NCI-H524 treated with DMSO at 0.1 percent for 48 hours (cell line): Measurements from ENCODE around the gene BHLHE40.

Experiments
- DNase-seq: peaks from one replicate; lab custom pipeline; 2025; lab: John Stamatoyannopoulos, UW

The BHLHE40 gene

DNA sequence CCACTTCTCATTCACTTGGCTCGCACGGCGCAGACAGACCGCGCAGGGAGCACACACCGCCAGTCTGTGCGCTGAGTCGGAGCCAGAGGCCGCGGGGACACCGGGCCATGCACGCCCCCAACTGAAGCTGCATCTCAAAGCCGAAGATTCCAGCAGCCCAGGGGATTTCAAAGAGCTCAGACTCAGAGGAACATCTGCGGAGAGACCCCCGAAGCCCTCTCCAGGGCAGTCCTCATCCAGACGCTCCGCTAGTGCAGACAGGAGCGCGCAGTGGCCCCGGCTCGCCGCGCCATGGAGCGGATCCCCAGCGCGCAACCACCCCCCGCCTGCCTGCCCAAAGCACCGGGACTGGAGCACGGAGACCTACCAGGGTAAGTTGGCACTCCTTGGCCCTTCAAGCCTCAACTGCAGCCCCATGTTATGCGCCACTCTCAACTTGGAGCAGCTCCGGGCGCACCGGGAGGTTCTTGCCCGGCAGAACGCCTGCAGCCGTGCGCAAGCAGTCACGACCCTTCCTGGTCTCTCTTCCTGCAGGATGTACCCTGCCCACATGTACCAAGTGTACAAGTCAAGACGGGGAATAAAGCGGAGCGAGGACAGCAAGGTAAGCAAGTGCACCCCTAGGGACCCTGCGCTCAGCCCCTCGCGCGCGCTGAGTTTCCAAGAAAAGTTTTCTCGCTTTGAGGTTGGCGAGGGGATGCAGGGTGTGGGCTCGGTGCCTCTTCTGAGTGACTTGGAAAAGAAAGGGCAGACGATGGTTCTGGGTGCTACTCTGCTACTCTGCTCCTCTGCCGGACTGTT lies at the start of gene BHLHE40:
Gene BHLHE40 (plus strand): TSS at position 10 of the 801 bp plus-strand sequence. CDS start 282 bp downstream, at position 292.
- no peak for DNase-seq

DNA sequence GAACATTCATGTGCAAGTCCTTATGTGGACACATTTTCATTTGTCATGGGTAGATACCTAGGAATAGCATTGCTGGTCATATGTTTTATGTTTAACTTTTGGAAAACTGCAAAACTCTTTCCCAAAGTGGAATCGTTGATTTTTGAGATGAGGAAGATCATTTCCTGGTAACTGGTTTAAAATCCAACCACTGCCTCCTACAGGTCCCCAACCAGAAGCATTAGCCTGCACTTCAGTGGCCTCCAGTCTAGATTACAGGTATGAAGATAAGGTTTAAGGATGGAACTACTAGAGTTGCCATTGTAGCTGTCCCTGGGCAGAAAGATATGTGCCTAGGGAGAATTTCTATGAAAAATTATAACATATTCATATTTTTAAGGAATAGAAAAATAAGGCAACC lies 48.7 kb upstream of the BHLHE40 start:
- DNase-seq = no peak

- DNase-seq = no peak
Observed at GRCh38 chr3:4934050-4934449, 45.2 kb upstream of the BHLHE40 start.

GRCh38 chr3:4935347-4935746 lies 43.9 kb upstream of the BHLHE40 start:
- DNase-seq = no peak

DNA sequence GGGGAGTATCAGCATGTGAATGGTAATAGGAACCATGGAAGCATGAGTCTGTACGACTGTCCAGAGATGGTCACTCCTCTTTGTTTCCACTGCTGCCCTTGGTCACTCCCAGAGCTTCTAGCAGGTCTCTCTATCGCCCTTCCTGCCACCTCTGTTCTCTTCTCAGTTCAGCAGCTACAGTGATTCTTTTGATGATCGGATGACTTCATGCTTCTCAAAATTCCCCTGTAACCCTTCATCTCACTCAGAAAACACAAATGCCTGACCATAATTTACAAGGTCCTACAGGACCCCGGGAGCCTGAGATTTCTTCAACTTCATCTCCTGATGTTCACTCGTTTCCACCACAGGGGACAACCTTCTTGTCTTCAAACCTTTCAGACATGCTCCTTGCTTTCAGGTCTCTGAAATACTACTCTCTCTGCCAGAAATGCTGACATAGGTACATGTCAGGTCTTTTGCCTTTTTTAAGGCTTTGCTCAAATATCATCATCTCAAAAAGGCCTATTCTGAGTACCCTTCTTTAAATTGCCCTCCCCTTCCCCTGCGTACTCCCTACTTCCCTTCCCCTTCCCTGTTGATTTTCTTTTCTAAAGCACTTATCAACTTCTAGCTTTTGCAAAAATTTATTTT lies 42.1 kb upstream of the BHLHE40 start:
- no peak for DNase-seq

DNA sequence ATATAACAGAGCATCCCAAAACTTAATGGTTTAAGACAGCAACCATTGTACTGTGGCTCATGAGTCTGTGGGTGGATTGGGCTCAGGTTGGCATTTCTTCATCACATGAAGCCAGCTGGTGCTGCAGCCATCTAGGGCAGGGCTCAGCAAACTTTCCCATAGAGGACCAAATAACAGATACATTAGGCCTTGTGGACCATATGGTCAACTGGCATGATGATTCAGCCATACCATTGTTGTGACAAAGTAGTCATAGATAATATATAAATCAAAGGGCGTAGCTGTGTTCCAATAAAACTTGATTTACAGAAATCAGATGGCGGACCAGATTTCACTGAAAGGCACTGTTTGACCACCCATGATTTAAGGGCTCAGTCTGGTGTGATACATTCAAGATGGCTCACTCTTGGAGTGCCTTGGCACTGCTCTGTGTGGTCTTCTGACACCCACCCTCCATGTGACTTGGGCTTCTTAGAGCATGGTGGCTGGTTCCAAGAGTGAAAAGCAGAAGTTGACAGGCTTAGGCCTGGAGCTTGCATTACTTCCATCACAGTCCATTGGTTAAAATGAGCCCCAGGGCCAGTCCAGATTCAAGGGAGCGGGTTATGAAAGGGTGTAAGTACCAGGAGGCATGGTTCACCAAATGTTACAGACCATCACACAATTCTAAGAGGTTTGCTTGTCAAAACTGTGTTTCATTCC lies 40.8 kb upstream of the BHLHE40 start:
- DNase-seq = no peak

GRCh38 chr3:4939276-4939675 lies 40.0 kb upstream of the BHLHE40 start:
- no peak for DNase-seq

DNA sequence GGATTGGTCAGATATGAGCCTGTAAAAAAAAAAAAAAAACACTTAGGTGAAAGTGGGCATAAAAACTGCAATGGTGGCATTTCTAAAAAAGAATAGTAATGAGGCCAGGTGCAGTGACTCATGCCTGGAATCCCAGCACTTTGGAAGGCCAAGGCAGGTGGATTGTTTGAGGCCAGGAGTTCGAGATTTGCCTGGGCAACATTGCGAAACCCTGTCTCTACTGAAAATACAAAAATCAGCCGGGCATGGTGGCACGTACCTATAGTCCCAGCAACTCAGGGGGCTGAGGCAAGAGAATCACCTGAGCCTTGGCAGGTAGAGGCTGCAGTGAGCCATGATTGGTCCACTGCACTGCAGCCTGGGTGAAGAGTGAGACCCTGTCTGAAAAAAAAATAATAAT lies 38.3 kb upstream of the BHLHE40 start:
- no peak for DNase-seq

- no peak for DNase-seq
Observed at GRCh38 chr3:4943549-4943948, 35.7 kb upstream of the BHLHE40 start.

DNA sequence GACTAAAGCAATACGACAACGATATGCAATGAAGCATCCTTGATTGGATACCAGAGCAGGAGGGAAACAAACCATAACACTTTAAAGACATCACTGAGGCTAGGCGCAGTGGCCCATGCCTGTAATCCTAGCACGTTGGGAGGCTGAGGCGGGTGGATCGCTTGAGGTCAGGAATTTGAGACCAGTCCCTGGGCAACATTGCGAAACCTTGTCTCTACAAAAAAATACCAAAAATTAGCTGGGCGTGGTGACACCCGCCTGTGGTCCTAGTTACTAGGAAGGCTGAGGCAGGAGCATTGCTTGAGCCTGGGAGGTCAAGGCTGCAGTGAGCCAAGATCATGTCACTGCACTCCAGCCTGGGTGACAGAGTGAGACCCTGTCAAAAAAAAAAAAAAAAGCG lies 33.9 kb upstream of the BHLHE40 start:
- DNase-seq = no peak

- DNase-seq = no peak
Observed at GRCh38 chr3:4947028-4947427, 32.2 kb upstream of the BHLHE40 start.

GRCh38 chr3:4948395-4948794 lies 30.8 kb upstream of the BHLHE40 start:
- no peak for DNase-seq

GRCh38 chr3:4949004-4949403 lies 30.2 kb upstream of the BHLHE40 start:
- DNase-seq = no peak

- no peak for DNase-seq
Observed at GRCh38 chr3:4949659-4950058, 29.6 kb upstream of the BHLHE40 start.

DNA sequence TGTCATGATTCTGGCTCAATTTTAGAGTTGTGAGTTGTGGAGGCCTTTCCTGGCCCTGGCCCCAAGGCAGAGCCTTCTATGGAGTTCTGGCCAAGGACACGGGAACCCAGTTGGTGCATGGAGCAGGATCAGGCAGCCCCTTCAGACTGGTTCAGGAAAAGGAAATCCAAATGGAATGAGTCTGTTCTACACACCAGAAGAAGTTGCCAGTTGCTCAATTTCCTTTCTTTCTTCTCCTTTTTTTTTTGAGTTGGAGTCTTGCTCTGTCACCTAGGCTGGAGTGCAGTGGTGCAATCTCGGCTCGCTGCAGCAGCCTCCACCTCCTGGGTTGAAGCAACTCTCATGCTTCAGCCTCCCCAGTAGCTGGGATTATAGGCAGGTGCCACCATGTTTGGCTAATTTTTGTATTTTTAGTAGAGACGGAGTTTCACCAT lies 28.9 kb upstream of the BHLHE40 start:
- no peak for DNase-seq

DNA sequence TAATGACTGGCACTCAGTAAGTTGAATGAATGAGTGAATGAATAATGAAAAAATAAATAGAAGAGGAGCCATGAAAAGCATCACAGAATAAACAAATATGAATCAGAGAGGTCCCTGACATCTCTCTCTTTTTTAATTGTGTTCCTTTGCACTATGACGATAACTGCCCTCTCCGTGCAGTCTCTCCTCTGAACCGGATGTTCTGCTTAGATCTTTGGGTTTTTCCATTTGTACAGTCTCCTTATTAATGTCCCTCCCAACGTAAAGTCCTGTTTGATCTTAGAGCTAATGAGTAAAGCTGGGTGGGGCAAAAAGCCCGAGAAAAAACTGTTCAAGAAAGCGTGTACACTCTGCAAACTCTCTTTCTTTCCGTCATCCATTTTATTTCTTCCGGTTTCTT lies 28.3 kb upstream of the BHLHE40 start:
- DNase-seq = no peak

DNA sequence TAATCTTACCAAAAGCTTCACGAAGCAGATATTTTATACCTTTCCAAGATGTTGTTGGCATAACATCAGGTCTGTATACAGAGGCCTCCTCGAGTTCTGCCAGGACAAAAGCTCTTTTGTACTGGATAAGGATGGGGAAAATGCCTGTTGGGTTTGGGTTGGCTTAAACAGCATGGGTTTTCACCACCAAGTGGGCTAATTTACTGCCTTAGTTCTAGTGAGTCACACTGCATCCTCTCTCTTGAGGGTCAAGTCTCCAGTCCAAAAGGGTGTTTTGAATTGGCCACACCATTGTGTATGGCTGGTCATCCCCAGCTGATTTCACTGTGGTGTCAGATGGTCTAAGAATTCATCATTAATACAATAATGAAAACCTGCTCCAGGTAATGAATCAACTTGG lies 26.1 kb upstream of the BHLHE40 start:
- DNase-seq = no peak

DNA sequence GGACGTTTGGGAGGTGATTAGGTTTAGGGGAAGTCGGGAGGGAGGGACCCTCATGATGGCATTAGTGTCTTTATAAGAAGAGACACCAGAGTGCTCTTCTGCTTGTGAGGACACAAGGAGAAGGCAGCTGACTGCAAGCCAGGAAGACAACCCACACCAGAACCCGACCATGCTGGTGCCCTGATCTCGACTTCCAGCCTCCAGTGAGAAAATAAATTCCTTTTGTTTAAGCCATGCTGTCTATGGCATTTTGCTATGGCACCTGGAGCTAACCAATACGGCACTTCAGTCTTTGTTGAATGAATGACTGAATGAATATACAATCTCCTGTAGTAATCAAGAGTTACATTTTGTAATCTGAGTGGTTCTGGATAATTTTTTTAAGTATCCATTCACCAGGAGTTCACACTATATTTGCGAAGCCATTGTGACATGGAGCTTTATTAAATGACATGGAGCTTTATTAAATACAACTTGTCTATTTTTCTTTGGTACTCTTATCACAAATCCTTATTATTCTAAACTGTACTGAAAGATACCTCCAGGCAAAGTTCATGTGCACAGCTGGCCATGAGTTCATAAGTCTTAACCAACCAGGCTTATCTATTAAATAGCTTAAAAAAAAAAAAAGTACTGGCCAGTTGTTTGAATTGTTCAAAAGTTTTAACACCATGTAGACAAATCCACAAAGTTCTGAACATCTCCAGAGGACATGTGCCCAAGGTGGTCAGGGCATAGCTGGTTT lies 24.8 kb upstream of the BHLHE40 start:
- no peak for DNase-seq

- DNase-seq = no peak
Observed at GRCh38 chr3:4956099-4956498, 23.1 kb upstream of the BHLHE40 start.

- DNase-seq = no peak
Observed at GRCh38 chr3:4956738-4957137, 22.5 kb upstream of the BHLHE40 start.

DNA sequence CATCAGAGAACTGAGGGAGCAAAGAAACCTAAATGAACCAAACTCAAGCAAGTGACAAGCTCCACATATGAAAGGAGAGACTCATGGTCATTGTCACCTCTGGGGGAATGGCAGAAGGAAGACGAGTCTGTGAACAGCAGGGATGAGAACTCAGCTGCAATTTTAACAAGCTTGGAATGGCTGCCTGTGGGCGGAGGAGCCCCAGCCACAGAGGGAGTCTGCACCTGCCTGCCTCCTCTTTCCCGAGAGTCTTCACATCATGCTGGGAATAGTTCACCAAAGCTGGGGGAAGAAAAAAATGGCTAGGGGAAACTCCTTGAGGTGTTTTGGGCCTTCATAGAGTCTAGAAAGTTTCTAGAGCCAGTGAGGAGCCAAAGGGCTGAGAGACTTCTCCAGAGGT lies 21.3 kb upstream of the BHLHE40 start:
- no peak for DNase-seq

DNA sequence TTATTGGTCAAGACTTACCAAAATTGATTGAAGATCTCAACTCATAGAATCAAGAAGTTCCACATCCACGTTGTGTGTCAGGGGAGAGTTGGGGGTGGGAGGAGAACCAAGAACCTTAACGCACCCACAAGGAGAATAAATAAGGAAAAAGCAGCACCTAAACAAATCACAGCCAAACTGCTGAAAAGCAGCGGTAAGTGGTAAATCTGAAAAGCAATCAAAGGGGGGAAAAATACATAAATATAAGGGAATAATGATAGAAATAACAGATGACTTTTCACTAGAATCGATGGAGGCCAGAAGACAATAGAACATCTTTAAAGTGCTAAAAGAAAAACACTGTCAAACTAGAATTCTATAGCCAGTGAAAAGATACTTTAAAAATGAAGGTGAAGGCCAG lies 20.1 kb upstream of the BHLHE40 start:
- DNase-seq = no peak
